IPS-15b (cell line): ENCODE results near the gene MAML3.

ENCODE experiments used
- H3K27me3 ChIP-seq: one replicate; pipeline ENCODE4 v1.6.1; 2013; ENCODE audit warnings: low read length; ENCODE audit not compliant: control insufficient read depth, insufficient read depth
- H3K36me3 ChIP-seq: one replicate; pipeline ENCODE4 v1.6.1; 2013; ENCODE audit warnings: low read length; ENCODE audit not compliant: control insufficient read depth, insufficient read depth
- H3K4me1 ChIP-seq: one replicate; pipeline ENCODE4 v1.6.1; 2013; ENCODE audit warnings: mild to moderate bottlenecking, low read length; ENCODE audit not compliant: control insufficient read depth, insufficient read depth
- H3K4me3 ChIP-seq: one replicate; pipeline ENCODE4 v1.5.1; 2013; ENCODE audit warnings: low read depth, low read length
- H3K9ac ChIP-seq: one replicate; pipeline ENCODE4 v1.6.1; 2013; ENCODE audit warnings: low read depth, mild to moderate bottlenecking, low read length
- H3K9me3 ChIP-seq: one replicate; pipeline ENCODE4 v1.6.1; 2013; ENCODE audit warnings: mild to moderate bottlenecking, low read length; ENCODE audit not compliant: control insufficient read depth, insufficient read depth

The MAML3 gene

GRCh38 chr4:140000232-140000631 is 153.8 kb downstream of the MAML3 start:
- no peak overlapping the region for H3K9ac ChIP-seq
- no peaks in the 10 kb centered on the region for H3K36me3 ChIP-seq
- no peaks in the 10 kb centered on the region for H3K9me3 ChIP-seq
- peaks cover 11% of the 10 kb centered on the region for H3K4me1 ChIP-seq
- H3K4me3 ChIP-seq = no peak overlapping the region
- H3K27me3 ChIP-seq = peaks cover 10% of the 10 kb centered on the region

- Histone ChIP-seq H3K27me3 (no peaks in the 10 kb centered on the region), H3K4me3 (no peak overlapping the region), H3K9ac (no peak overlapping the region), H3K36me3 (no peaks in the 10 kb centered on the region), H3K4me1 (peaks cover 8% of the 10 kb centered on the region), H3K9me3 (no peaks in the 10 kb centered on the region)
Observed at GRCh38 chr4:139988863-139989765, 164.9 kb downstream of the MAML3 start.

GRCh38 chr4:139987502-139987850 is 166.5 kb downstream of the MAML3 start:
- no peaks in the 10 kb centered on the region for H3K36me3 ChIP-seq
- H3K4me3 ChIP-seq = no peak overlapping the region
- H3K4me1 ChIP-seq = peaks cover 8% of the 10 kb centered on the region
- H3K9ac ChIP-seq = no peak overlapping the region
- no peaks in the 10 kb centered on the region for H3K9me3 ChIP-seq
- no peaks in the 10 kb centered on the region for H3K27me3 ChIP-seq

- no peak overlapping the region for H3K9ac ChIP-seq
- peaks cover 8% of the 10 kb centered on the region for H3K4me1 ChIP-seq
- H3K36me3 ChIP-seq = no peaks in the 10 kb centered on the region
- no peaks in the 10 kb centered on the region for H3K27me3 ChIP-seq
- no peak overlapping the region for H3K4me3 ChIP-seq
- H3K9me3 ChIP-seq = no peaks in the 10 kb centered on the region
Observed at GRCh38 chr4:139986689-139987501, 167.1 kb downstream of the MAML3 start.

GRCh38 chr4:139986106-139986505 is 167.9 kb downstream of the MAML3 start:
- H3K4me1 ChIP-seq = peaks cover 8% of the 10 kb centered on the region
- no peaks in the 10 kb centered on the region for H3K27me3 ChIP-seq
- H3K4me3 ChIP-seq = no peak overlapping the region
- H3K9me3 ChIP-seq = no peaks in the 10 kb centered on the region
- no peaks in the 10 kb centered on the region for H3K36me3 ChIP-seq
- no peak overlapping the region for H3K9ac ChIP-seq

GRCh38 chr4:139985401-139985800 is 168.6 kb downstream of the MAML3 start:
- no peak overlapping the region for H3K9ac ChIP-seq
- no peaks in the 10 kb centered on the region for H3K36me3 ChIP-seq
- H3K9me3 ChIP-seq = no peaks in the 10 kb centered on the region
- H3K4me1 ChIP-seq = peaks cover 8% of the 10 kb centered on the region
- no peaks in the 10 kb centered on the region for H3K27me3 ChIP-seq
- H3K4me3 ChIP-seq = no peak overlapping the region

- Histone ChIP-seq H3K9me3 (no peaks in the 10 kb centered on the region), H3K27me3 (peaks cover under 1% of the 10 kb centered on the region), H3K4me3 (no peak overlapping the region), H3K4me1 (peaks cover 8% of the 10 kb centered on the region), H3K9ac (no peak overlapping the region), H3K36me3 (no peaks in the 10 kb centered on the region)
Observed at GRCh38 chr4:139984471-139984870, 169.5 kb downstream of the MAML3 start.

- H3K36me3 ChIP-seq = no peaks in the 10 kb centered on the region
- no peaks in the 10 kb centered on the region for H3K9me3 ChIP-seq
- H3K9ac ChIP-seq = no peak overlapping the region
- H3K27me3 ChIP-seq = peaks cover 45% of the 10 kb centered on the region
- H3K4me3 ChIP-seq = no peak overlapping the region
- no peaks in the 10 kb centered on the region for H3K4me1 ChIP-seq
Observed at GRCh38 chr4:139978692-139979091, 175.3 kb downstream of the MAML3 start.

GRCh38 chr4:139977838-139978609 is 176.0 kb downstream of the MAML3 start:
- H3K27me3 ChIP-seq = peaks cover 52% of the 10 kb centered on the region
- peaks cover 3% of the 10 kb centered on the region for H3K4me1 ChIP-seq
- H3K9me3 ChIP-seq = no peaks in the 10 kb centered on the region
- no peak overlapping the region for H3K9ac ChIP-seq
- no peaks in the 10 kb centered on the region for H3K36me3 ChIP-seq
- no peak overlapping the region for H3K4me3 ChIP-seq

GRCh38 chr4:139975830-139976272 is 178.1 kb downstream of the MAML3 start:
- Histone ChIP-seq H3K4me1 (peaks cover 3% of the 10 kb centered on the region), H3K4me3 (no peak overlapping the region), H3K27me3 (peaks cover 73% of the 10 kb centered on the region), H3K9ac (no peak overlapping the region), H3K36me3 (no peaks in the 10 kb centered on the region), H3K9me3 (no peaks in the 10 kb centered on the region)

GRCh38 chr4:139973616-139974015 is 180.4 kb downstream of the MAML3 start:
- Histone ChIP-seq H3K9ac (no peak overlapping the region), H3K4me3 (no peak overlapping the region), H3K36me3 (no peaks in the 10 kb centered on the region), H3K9me3 (no peaks in the 10 kb centered on the region), H3K4me1 (peaks cover 3% of the 10 kb centered on the region), H3K27me3 (peaks cover 87% of the 10 kb centered on the region)
